CD14-positive monocyte (primary cell): ENCODE measurements around the gene GALNT12. TPM values are rescaled to one million over a fixed set of nuclear protein-coding genes. Genes with fewer than 3 reads are reported as not detected.

Experiments used
- DNase-seq, 3 donors: peaks; one replicate each; pipeline ENCODE4 v3.0.0-alpha.2; 2011 to 2022
- H2AFZ ChIP-seq: 2 replicates; pipeline ENCODE4 v1.6.0; 2012; ENCODE audit warnings: mild to moderate bottlenecking, low read depth, low read length, inconsistent platforms; ENCODE audit not compliant: insufficient read depth, poor library complexity, severe bottlenecking
- H3K27ac ChIP-seq, 2 donors: 1 replicate in 1 of 2; 2 replicates in 1 of 2; pipeline ENCODE4 v1.5.1; 2012 to 2013; ENCODE audit warnings: low read length in 2 of 2, control low read depth in 1 of 2, inconsistent platforms in 1 of 2, low read depth in 1 of 2, mild to moderate bottlenecking in 1 of 2
- H3K27me3 ChIP-seq, 2 donors: one replicate each; pipeline versions ENCODE4 v1.6.0 to v1.6.1; 2011 to 2013; ENCODE audit warnings: low read length in 2 of 2; ENCODE audit not compliant: control insufficient read depth in 2 of 2, insufficient read depth in 2 of 2
- H3K36me3 ChIP-seq, 2 donors: replicated peaks in 1 of 2; 1 replicate in 1 of 2; 2 replicates in 1 of 2; pipeline versions ENCODE4 v1.5.1 to v1.6.1; 2012 to 2013; ENCODE audit warnings: low read length in 2 of 2, control low read depth in 1 of 2, inconsistent platforms in 1 of 2, mild to moderate bottlenecking in 1 of 2; ENCODE audit not compliant: insufficient read depth in 2 of 2, control insufficient read depth in 1 of 2
- H3K4me1 ChIP-seq, 2 donors: 1 replicate in 1 of 2; 2 replicates in 1 of 2; pipeline versions ENCODE4 v1.5.1 to v1.6.1; 2012 to 2013; ENCODE audit warnings: low read length in 2 of 2, control low read depth in 1 of 2, inconsistent platforms in 1 of 2, mild to moderate bottlenecking in 1 of 2, moderate library complexity in 1 of 2; ENCODE audit not compliant: insufficient read depth in 2 of 2, control insufficient read depth in 1 of 2
- H3K4me2 ChIP-seq: replicated peaks from 2 replicates; pipeline ENCODE3; 2012; ENCODE audit warnings: low read length, moderate library complexity, mild to moderate bottlenecking; ENCODE audit not compliant: poor library complexity, severe bottlenecking; ENCODE audit errors: extremely low read depth
- H3K4me3 ChIP-seq, 3 experiments: fragments of 200-600 bp in 1 of 3; sonication (generic) in 1 of 3; replicated peaks in 1 of 3; 1 replicate in 2 of 3; 2 replicates in 1 of 3; pipeline ENCODE4 v1.5.1; 2011 to 2013; ENCODE audit warnings: low read length in 3 of 3, mild to moderate bottlenecking in 3 of 3, control low read depth in 2 of 3, low read depth in 2 of 3, inconsistent platforms in 1 of 3, moderate library complexity in 1 of 3
- H3K79me2 ChIP-seq: 2 replicates; pipeline ENCODE4 v1.6.0; 2012; ENCODE audit warnings: mild to moderate bottlenecking, control low read depth, inconsistent platforms, low read length, moderate library complexity; ENCODE audit not compliant: insufficient read depth
- H3K9ac ChIP-seq: 2 replicates; pipeline ENCODE4 v1.6.0; 2017; ENCODE audit warnings: low read length, mild to moderate bottlenecking; ENCODE audit not compliant: insufficient read depth, poor library complexity, severe bottlenecking
- H3K9me3 ChIP-seq, 2 donors: replicated peaks in 1 of 2; 1 replicate in 1 of 2; 2 replicates in 1 of 2; pipeline versions ENCODE4 v1.5.1 to v1.6.1; 2012 to 2013; ENCODE audit warnings: low read length in 2 of 2, control low read depth in 1 of 2; ENCODE audit not compliant: control insufficient read depth in 1 of 2, insufficient read depth in 1 of 2
- H4K20me1 ChIP-seq: 2 replicates; pipeline ENCODE4 v1.6.0; 2012; ENCODE audit warnings: mild to moderate bottlenecking, low read length, control low read depth, moderate library complexity; ENCODE audit not compliant: insufficient read depth
- H3K27ac Mint-ChIP-seq, 7 donors: one replicate each; pipeline ENCODE4 v1.8.0; 2020; ENCODE audit warnings: mild to moderate bottlenecking in 7 of 7, mixed read lengths in 7 of 7, moderate library complexity in 6 of 7, inconsistent platforms in 2 of 7
- H3K27me3 Mint-ChIP-seq, 3 donors: one replicate each; pipeline ENCODE4 v1.8.0; 2021 to 2022; ENCODE audit warnings: low read depth in 3 of 3, mild to moderate bottlenecking in 3 of 3, mixed read lengths in 3 of 3, moderate library complexity in 3 of 3, inconsistent platforms in 1 of 3
- H3K36me3 Mint-ChIP-seq, 2 donors: one replicate each; pipeline ENCODE4 v1.8.0; 2020; ENCODE audit warnings: mixed read lengths in 2 of 2, inconsistent platforms in 1 of 2, mild to moderate bottlenecking in 1 of 2
- H3K4me1 Mint-ChIP-seq: one replicate; pipeline ENCODE4 v1.8.0; 2020; ENCODE audit warnings: mild to moderate bottlenecking, mixed read lengths
- H3K4me3 Mint-ChIP-seq, 2 donors: one replicate each; pipeline ENCODE4 v1.8.0; 2020; ENCODE audit warnings: mild to moderate bottlenecking in 2 of 2, mixed read lengths in 2 of 2, moderate library complexity in 1 of 2
- H3K9me3 Mint-ChIP-seq, 7 donors: one replicate each; pipeline ENCODE4 v1.8.0; 2020 to 2022; ENCODE audit warnings: mixed read lengths in 7 of 7, mild to moderate bottlenecking in 6 of 7, moderate library complexity in 6 of 7, inconsistent platforms in 2 of 7
- CTCF ChIP-seq: fragments of 200-600 bp; IDR thresholded peaks from one replicate; pipeline ENCODE4 v1.8.0; 2022; ENCODE audit warnings: antibody characterized with exemption, mild to moderate bottlenecking
- WGBS: methylation state at CpG from one replicate; pipeline ENCODE4 v1.1.5; 2013; ENCODE audit warnings: missing lambda C conversion rate; ENCODE audit not compliant: insufficient coverage; 5-methylcytosine and 5-hydroxymethylcytosine counted together
- intact Hi-C, 2 donors: fragments of 100-400 bp; cut with micrococcal nuclease; formaldehyde crosslinking; loops; one replicate each; pipeline versions ENCODE4 v1.15.0 to v1.15.1; 2023
- polyA plus RNA-seq, 3 donors: library from polyadenylated mRNA; depleted of rRNA in 1 of 3; unstranded in 2 of 3; stranded (reverse) in 1 of 3; fragments of 300-500 nt in 2 of 3; fragments of >200 nt in 1 of 3; fragmentation: Illumina TruSeq in 2 of 3; gene quantifications; 1 replicate in 2 of 3; 2 replicates in 1 of 3; pipeline ENCODE4 v1.2.3, GENCODE V29; 2012 to 2021

Gene GALNT12
- polyA plus RNA-seq, 3 donors, result 0.16 TPM; not detected in 2

GRCh38 chr9:98880311-98881015 lies 73.0 kb downstream of the GALNT12 start:
- Mint-ChIP-seq H3K36me3 (no peaks in the 10 kb centered on the region), H3K27me3 (peaks cover 10 to 18% (median 16%) of the 10 kb centered on the region in 3 donors), H3K27ac (no peak overlapping the region), H3K9me3 (peaks cover 0 to 2% (median 0%) of the 10 kb centered on the region in 7 donors), H3K4me1 (no peaks in the 10 kb centered on the region), H3K4me3 (no peak overlapping the region)
- Histone ChIP-seq H3K4me3 (no peak overlapping the region), H3K27me3 (no peaks in the 10 kb centered on the region), H3K27ac (no peak overlapping the region), H3K36me3 (no peaks in the 10 kb centered on the region), H3K9ac (no peak overlapping the region), H3K9me3 (no peaks in the 10 kb centered on the region), H3K79me2 (no peaks in the 10 kb centered on the region), H3K4me2 (no peak overlapping the region), H3K4me1 (no peaks in the 10 kb centered on the region), H2AFZ (no peak overlapping the region), H4K20me1 (no peaks in the 10 kb centered on the region)
- no peak for DNase-seq
- intact Hi-C loops, result no loop called here
- WGBS, result 89% methylated on average over 4 of the region's 7 CpGs
- no peak for TF ChIP-seq CTCF

GRCh38 chr9:98881356-98881755 lies 73.9 kb downstream of the GALNT12 start:
- Histone ChIP-seq H2AFZ (no peak overlapping the region), H4K20me1 (no peaks in the 10 kb centered on the region), H3K27ac (no peak overlapping the region), H3K9ac (no peak overlapping the region), H3K4me1 (no peaks in the 10 kb centered on the region), H3K4me2 (no peak overlapping the region), H3K9me3 (no peaks in the 10 kb centered on the region), H3K27me3 (no peaks in the 10 kb centered on the region), H3K36me3 (no peaks in the 10 kb centered on the region), H3K4me3 (no peak overlapping the region), H3K79me2 (no peaks in the 10 kb centered on the region)
- 67% methylated on average over 1 of the region's 3 CpGs for WGBS
- intact Hi-C loops, result no loop called here
- Mint-ChIP-seq H3K27me3 (peaks cover 10 to 18% (median 18%) of the 10 kb centered on the region in 3 donors), H3K9me3 (peaks cover 0 to 2% (median 0%) of the 10 kb centered on the region in 7 donors), H3K36me3 (no peaks in the 10 kb centered on the region), H3K4me1 (no peaks in the 10 kb centered on the region), H3K4me3 (no peak overlapping the region), H3K27ac (peak overlapping the region in 1 of 7 donors; percentile 45)
- TF ChIP-seq CTCF, result no peak
- no peak for DNase-seq
